Right renal pelvis (tissue), 4 donors: Measurements from ENCODE around the gene CHCHD6. TPM values are rescaled to one million over a fixed set of nuclear protein-coding genes. Genes with fewer than 3 reads are reported as not detected.

Experiments used
- DNase-seq, 4 donors: peaks; one replicate each; pipeline ENCODE4 v3.0.0-alpha.2; 2013; ENCODE audit warnings: low read depth in 4 of 4, low spot score in 3 of 4, missing footprints in 1 of 4
- polyA plus RNA-seq, 4 donors: library from polyadenylated mRNA; unstranded; fragments of 120-200 nt; gene quantifications; one replicate each; pipeline ENCODE4 v1.2.1, GENCODE V29; 2013; ENCODE audit not compliant: insufficient read length in 4 of 4

The CHCHD6 gene
- 10 to 100 TPM; 17.5 to 23.2 (median 18.1) TPM for polyA plus RNA-seq

- DNase-seq = peak; percentile 91 to 95 (median 92)
Measured at GRCh38 chr3:126703512-126704493, at the start of gene CHCHD6. TSS of gene CHCHD6 (plus strand) at chr3:126704240. CDS start at chr3:126704313, 73 bp downstream.

GRCh38 chr3:126654571-126655383 is 49.3 kb upstream of the CHCHD6 start, which contains the start of gene TXNRD3:
TSS of gene TXNRD3 (minus strand) at chr3:126655124.
- DNase-seq = peak; percentile 29 to 54 (median 50)

GRCh38 chr3:126655887-126656286 is 48.2 kb upstream of the CHCHD6 start:
- DNase-seq = no peak

- DNase-seq = no peak
Measured at GRCh38 chr3:126656371-126657134, 47.5 kb upstream of the CHCHD6 start.

GRCh38 chr3:126657901-126658300 is 46.1 kb upstream of the CHCHD6 start:
- no peak for DNase-seq

GRCh38 chr3:126658584-126658983 is 45.5 kb upstream of the CHCHD6 start:
- DNase-seq = no peak

- DNase-seq = no peak
Measured at GRCh38 chr3:126659915-126660886, 43.8 kb upstream of the CHCHD6 start.

- DNase-seq = no peak
Measured at GRCh38 chr3:126661532-126662364, 42.3 kb upstream of the CHCHD6 start.

- no peak for DNase-seq
Measured at GRCh38 chr3:126663257-126663656, 40.8 kb upstream of the CHCHD6 start.

- DNase-seq = no peak
Measured at GRCh38 chr3:126663750-126664149, 40.3 kb upstream of the CHCHD6 start.

- no peak for DNase-seq
Measured at GRCh38 chr3:126664591-126665214, 39.3 kb upstream of the CHCHD6 start.

- DNase-seq = no peak
Measured at GRCh38 chr3:126665221-126665936, 38.7 kb upstream of the CHCHD6 start.

GRCh38 chr3:126665959-126666657 is 37.9 kb upstream of the CHCHD6 start:
- no peak for DNase-seq

GRCh38 chr3:126666658-126667528 is 37.1 kb upstream of the CHCHD6 start:
- no peak for DNase-seq

GRCh38 chr3:126667631-126668449 is 36.2 kb upstream of the CHCHD6 start:
- DNase-seq = no peak
